Activated CD4-positive, alpha-beta T cell treated with anti-CD3 and anti-CD28 coated beads, Interleukin-2, amount 10 ng/mL, durations not matched to agents 24 days and 14 days (primary cell): ENCODE measurements around the gene UAP1. TPM values are rescaled to one million over a fixed set of nuclear protein-coding genes. Genes with fewer than 3 reads are reported as not detected.

Source experiments
- DNase-seq: peaks from one replicate; pipeline ENCODE4 v3.0.0; 2022
- H3K27ac Mint-ChIP-seq: one replicate; pipeline ENCODE4 v1.8.0; 2022; ENCODE audit warnings: mild to moderate bottlenecking, mixed read lengths
- H3K27me3 Mint-ChIP-seq: one replicate; pipeline ENCODE4 v1.8.0; 2022; ENCODE audit warnings: mixed read lengths
- H3K36me3 Mint-ChIP-seq: one replicate; pipeline ENCODE4 v1.8.0; 2022; ENCODE audit warnings: low read depth, mild to moderate bottlenecking, mixed read lengths
- H3K4me1 Mint-ChIP-seq: one replicate; pipeline ENCODE4 v1.8.0; 2021; ENCODE audit warnings: mixed read lengths
- H3K4me3 Mint-ChIP-seq: one replicate; pipeline ENCODE4 v1.8.0; 2022; ENCODE audit warnings: mild to moderate bottlenecking, moderate library complexity, mixed read lengths
- H3K9me3 Mint-ChIP-seq: one replicate; pipeline ENCODE4 v1.8.0; 2021; ENCODE audit warnings: mixed read lengths
- intact Hi-C: fragments of 100-400 bp; cut with micrococcal nuclease; formaldehyde crosslinking; loops from one replicate; pipeline ENCODE4 v1.15.1; 2023
- total RNA-seq: library from RNA; stranded (reverse); gene quantifications from 2 replicates; pipeline ENCODE4 v1.2.3, GENCODE V29; 2022

Gene UAP1
- total RNA-seq, 1 donor from 2014 or later, result 44.9 TPM

DNA sequence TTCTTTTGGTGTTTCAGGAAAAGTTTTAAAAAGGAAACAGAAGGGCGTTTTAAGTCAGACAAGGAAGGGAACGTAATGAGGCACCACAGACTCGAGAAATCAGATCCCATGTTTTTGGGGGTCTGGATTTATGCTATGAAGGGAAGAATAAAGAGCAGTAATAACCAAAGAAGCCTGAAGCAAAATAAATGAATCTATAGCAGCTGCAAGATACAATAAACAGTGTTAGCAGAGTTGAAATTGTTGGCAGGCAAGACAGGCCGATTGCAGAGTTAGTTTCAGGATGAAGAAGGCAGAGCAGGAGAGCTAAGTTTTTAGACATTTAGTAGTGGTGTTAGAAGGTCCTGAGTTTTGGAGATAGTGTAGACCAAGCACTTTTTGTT lies 71.2 kb downstream of the UAP1 start:
- intact Hi-C loops, result no loop called here
- Mint-ChIP-seq H3K9me3 (no peaks in the 10 kb centered on the region), H3K4me3 (no peak overlapping the region), H3K36me3 (no peaks in the 10 kb centered on the region), H3K27me3 (peaks cover 6% of the 10 kb centered on the region), H3K27ac (no peak overlapping the region), H3K4me1 (no peaks in the 10 kb centered on the region)
- no peak for DNase-seq

DNA sequence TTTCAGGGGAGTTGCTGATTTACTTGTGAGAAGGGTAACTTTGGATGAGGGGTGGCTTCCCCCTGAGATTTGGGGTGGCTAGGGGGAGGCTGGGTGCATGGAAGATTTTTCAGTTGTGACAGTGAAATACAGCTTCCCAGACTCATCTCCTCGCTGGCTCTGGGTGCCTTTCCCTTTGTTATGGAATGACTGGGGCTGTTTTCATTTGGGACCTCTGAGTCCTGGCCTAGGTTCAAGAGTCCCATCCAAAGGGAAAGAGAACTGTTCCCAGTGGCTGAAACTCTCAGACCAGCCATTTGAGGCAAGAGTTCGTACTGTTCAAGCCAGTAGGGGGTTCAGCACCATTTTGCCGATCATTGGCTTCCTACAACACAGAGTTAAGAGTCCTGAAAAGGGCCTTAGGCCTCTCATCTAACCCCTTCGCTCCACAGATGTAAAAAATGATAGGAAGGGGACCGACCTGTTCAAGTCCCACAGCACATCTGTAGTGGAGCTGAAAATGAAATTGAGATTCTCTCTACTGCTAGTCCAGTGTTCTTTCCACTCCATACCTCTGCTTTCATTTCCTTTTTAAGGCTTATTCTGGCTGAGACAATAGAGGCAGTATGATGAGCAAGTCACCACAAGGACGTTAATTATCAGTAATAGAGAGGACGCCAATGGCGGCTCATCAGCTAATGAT lies 71.7 kb downstream of the UAP1 start:
- H3K4me1 Mint-ChIP-seq, result no peaks in the 10 kb centered on the region
- H3K9me3 Mint-ChIP-seq, result no peaks in the 10 kb centered on the region
- H3K4me3 Mint-ChIP-seq, result no peak overlapping the region
- H3K36me3 Mint-ChIP-seq, result no peaks in the 10 kb centered on the region
- H3K27me3 Mint-ChIP-seq, result peaks cover 6% of the 10 kb centered on the region
- DNase-seq, result no peak
- intact Hi-C loops, result no loop called here
- H3K27ac Mint-ChIP-seq, result no peak overlapping the region

DNA sequence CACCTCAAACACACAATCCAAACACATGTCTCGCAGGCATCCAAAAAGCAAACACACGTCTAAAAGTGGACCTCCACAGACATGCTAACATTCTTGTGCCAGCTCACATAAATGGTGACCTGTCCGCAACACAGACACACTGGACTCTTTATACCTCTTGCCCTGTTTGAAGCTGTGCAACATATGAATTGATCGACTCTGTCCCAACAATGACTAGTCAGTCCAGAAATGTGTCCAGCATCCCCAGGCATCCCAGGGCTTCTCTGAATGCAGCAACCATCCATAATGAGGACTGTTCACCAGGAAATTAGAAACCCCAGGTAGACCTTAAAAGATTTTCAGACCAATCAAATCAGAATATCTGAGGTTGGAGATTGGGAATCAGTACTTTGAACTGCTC lies 73.9 kb downstream of the UAP1 start:
- intact Hi-C loops, result no loop called here
- DNase-seq, result no peak
- Mint-ChIP-seq H3K36me3 (no peaks in the 10 kb centered on the region), H3K4me3 (no peak overlapping the region), H3K27me3 (peaks cover 5% of the 10 kb centered on the region), H3K4me1 (no peaks in the 10 kb centered on the region), H3K27ac (no peak overlapping the region), H3K9me3 (no peaks in the 10 kb centered on the region)

DNA sequence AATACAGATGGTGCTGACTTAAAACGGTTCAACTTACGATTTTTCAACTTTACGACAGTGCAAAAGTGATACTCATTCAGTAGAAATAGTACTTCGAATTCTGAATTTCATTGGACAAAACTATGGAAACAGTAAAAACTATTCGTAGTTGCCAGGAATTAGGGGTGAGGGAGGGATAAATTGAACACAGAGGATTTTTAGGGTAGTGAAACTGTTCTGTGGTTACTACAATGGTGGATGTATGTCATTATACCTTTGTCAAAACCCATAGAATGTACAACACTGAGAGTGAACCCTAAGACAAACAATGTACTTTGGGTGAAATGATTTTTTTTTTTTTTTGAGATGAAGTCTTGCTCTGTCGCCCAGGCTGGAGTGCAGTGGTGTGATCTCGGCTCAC lies 78.2 kb downstream of the UAP1 start:
- H3K4me3 Mint-ChIP-seq, result no peak overlapping the region
- no peak for DNase-seq
- intact Hi-C loops, result no loop called here
- no peaks in the 10 kb centered on the region for H3K9me3 Mint-ChIP-seq
- no peaks in the 10 kb centered on the region for H3K4me1 Mint-ChIP-seq
- H3K27ac Mint-ChIP-seq, result no peak overlapping the region
- H3K36me3 Mint-ChIP-seq, result no peaks in the 10 kb centered on the region
- peaks cover 6% of the 10 kb centered on the region for H3K27me3 Mint-ChIP-seq

DNA sequence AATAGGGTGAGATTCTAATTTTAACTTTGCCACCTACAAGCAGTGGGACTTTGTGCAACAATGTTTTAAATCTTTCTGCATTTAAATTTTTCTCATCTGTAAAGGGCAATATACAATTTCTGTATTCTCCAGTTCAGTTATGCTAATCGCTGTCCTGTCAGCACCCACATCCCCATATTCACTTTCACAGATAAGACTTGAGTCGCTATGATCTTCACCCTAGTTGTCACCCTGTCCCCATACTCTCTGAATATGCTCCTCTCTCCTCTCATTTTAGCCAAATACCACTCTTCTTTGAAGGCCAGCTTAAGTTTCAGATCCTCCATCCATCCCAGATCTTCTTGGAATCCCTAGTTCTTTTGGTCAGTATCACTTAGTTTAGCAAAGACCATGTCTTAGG lies 79.6 kb downstream of the UAP1 start:
- no peaks in the 10 kb centered on the region for H3K4me1 Mint-ChIP-seq
- H3K36me3 Mint-ChIP-seq, result no peaks in the 10 kb centered on the region
- DNase-seq, result no peak
- H3K27ac Mint-ChIP-seq, result no peak overlapping the region
- intact Hi-C loops, result no loop called here
- no peak overlapping the region for H3K4me3 Mint-ChIP-seq
- peaks cover 6% of the 10 kb centered on the region for H3K27me3 Mint-ChIP-seq
- H3K9me3 Mint-ChIP-seq, result no peaks in the 10 kb centered on the region

DNA sequence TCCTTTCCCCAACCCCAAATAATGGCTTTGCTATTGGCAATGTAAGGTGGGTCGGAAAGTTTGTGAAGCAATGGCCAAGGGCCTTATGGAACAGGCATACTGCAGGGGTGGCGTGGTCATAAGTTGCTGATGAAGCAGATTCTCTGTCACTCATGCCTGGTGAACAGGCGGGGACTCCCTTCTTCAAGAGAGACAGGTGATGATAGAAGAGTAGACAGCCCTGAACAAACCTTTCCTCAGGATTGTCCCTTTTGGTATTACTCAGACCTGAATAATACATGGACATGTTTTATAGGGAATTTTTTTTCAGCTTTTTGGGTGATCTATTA lies 83.4 kb downstream of the UAP1 start:
- H3K4me1 Mint-ChIP-seq, result no peaks in the 10 kb centered on the region
- H3K27me3 Mint-ChIP-seq, result peaks cover 6% of the 10 kb centered on the region
- intact Hi-C loops, result no loop called here
- H3K27ac Mint-ChIP-seq, result no peak overlapping the region
- no peaks in the 10 kb centered on the region for H3K36me3 Mint-ChIP-seq
- H3K4me3 Mint-ChIP-seq, result no peak overlapping the region
- no peak for DNase-seq
- no peaks in the 10 kb centered on the region for H3K9me3 Mint-ChIP-seq

DNA sequence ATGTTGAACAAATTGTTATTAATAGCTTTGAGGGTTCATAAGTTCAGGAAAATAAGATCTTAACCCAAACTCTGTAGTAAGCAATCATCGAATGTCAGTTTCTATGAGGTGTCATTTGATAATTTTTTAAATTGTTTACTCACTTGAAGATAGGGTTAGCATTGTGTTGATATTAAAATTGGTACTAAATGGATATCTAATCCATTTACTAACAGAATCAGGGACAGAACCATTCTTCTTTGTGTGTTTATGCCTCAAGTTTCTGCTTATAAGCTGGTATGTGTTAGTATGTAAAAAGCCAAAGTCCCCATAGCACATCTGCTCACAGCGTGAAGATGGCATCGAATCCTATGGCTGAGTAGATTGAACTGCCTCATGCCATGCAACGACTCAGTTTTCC lies 84.1 kb downstream of the UAP1 start:
- no peaks in the 10 kb centered on the region for H3K36me3 Mint-ChIP-seq
- DNase-seq, result no peak
- peaks cover 6% of the 10 kb centered on the region for H3K27me3 Mint-ChIP-seq
- intact Hi-C loops, result no loop called here
- H3K4me1 Mint-ChIP-seq, result no peaks in the 10 kb centered on the region
- no peak overlapping the region for H3K4me3 Mint-ChIP-seq
- no peaks in the 10 kb centered on the region for H3K9me3 Mint-ChIP-seq
- H3K27ac Mint-ChIP-seq, result no peak overlapping the region

DNA sequence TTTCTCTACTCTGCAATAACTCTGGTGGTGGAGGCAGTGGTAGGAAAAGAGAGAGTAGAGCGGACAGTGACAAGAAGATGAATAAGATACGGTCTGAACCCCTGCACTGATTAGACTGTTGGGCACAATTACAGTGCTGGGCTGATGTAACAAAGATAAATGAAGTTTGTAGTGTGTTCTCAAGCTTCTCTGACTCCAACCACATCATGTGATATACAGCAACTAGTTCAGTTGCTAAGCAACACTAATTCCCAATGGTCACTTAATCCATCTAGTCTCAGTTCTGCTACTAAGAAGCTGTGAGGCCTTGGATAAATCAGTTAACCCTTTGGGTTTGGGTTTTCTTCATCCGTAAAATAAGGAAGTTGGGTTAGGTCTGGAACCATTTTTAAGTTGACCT lies 88.1 kb downstream of the UAP1 start:
- DNase-seq, result no peak
- peaks cover 6% of the 10 kb centered on the region for H3K27me3 Mint-ChIP-seq
- no peaks in the 10 kb centered on the region for H3K36me3 Mint-ChIP-seq
- H3K4me1 Mint-ChIP-seq, result no peaks in the 10 kb centered on the region
- H3K4me3 Mint-ChIP-seq, result no peak overlapping the region
- H3K27ac Mint-ChIP-seq, result no peak overlapping the region
- intact Hi-C loops, result no loop called here
- no peaks in the 10 kb centered on the region for H3K9me3 Mint-ChIP-seq

Other genes starting within 250 kb of the UAP1 start
- gene SPATA46, start 184.9 kb upstream of the UAP1 start, total RNA-seq, result not detected in 2 replicates
- 0.07 TPM in 1 of 2 replicates, not detected in the other for gene C1orf226, start 180.0 kb upstream of the UAP1 start, total RNA-seq
- gene SH2D1B, start 149.6 kb upstream of the UAP1 start, total RNA-seq, result not detected in 2 replicates
- gene UHMK1, start 63.9 kb upstream of the UAP1 start, total RNA-seq, result 59.8 and 60.1 TPM in 2 replicates
- gene DDR2, start 70.7 kb downstream of the UAP1 start, total RNA-seq, result 0.37 and 0.45 TPM in 2 replicates
- 26.7 and 28.7 TPM in 2 replicates for gene HSD17B7, start 229.0 kb downstream of the UAP1 start, total RNA-seq